K562 (cell line): Measurements from ENCODE around the gene C1orf122. TPM values are rescaled to one million over a fixed set of nuclear protein-coding genes. Genes with fewer than 3 reads are reported as not detected.

Experiments used
- ARID1B ChIP-seq: fragments of 450-650 bp; IDR thresholded peaks from 2 replicates; pipeline ENCODE4 v1.6.1; 2016; ENCODE audit warnings: antibody characterized with exemption, mild to moderate bottlenecking, inconsistent platforms
- ARID4B ChIP-seq: sonication (generic); formaldehyde crosslinking; IDR thresholded peaks from 2 replicates; pipeline ENCODE4 v1.8.0; 2022; ENCODE audit warnings: mild to moderate bottlenecking, missing genetic modification reagents
- C11orf30 ChIP-seq: fragments of 450-650 bp; IDR thresholded peaks from 2 replicates; pipeline ENCODE4 v1.6.1; 2016; ENCODE audit warnings: low read depth, mild to moderate bottlenecking
- CBX1 ChIP-seq: sonication (generic); IDR thresholded peaks from 2 replicates; pipeline ENCODE4 v1.6.1; 2016; ENCODE audit warnings: antibody characterized with exemption, low read depth, mild to moderate bottlenecking
- CCNT2 ChIP-seq: IDR thresholded peaks from 2 replicates; pipeline ENCODE4 v1.6.1; 2011; ENCODE audit warnings: borderline replicate concordance, low read depth, mild to moderate bottlenecking, moderate library complexity, mixed read lengths, low read length; ENCODE audit not compliant: insufficient read length; ENCODE audit errors: extremely low read depth
- ETS2 ChIP-seq: IDR thresholded peaks from 2 replicates; pipeline ENCODE4 v1.6.1; 2016; ENCODE audit warnings: borderline replicate concordance, missing genetic modification characterization, mild to moderate bottlenecking, moderate library complexity, missing compliant biosample characterization; ENCODE audit not compliant: poor library complexity, severe bottlenecking
- FOSL1 ChIP-seq: fragments of 200-800 bp; sonication (Bioruptor generic); conservative IDR thresholded peaks from 2 replicates; pipeline ENCODE4 v1.6.1; 2016; ENCODE audit warnings: missing genetic modification characterization, missing compliant biosample characterization
- GATAD2B ChIP-seq: fragments of 450-650 bp; IDR thresholded peaks from 2 replicates; pipeline ENCODE4 v1.6.1; 2017; ENCODE audit warnings: mild to moderate bottlenecking, borderline replicate concordance
- KHSRP ChIP-seq: fragments of 450-650 bp; IDR thresholded peaks from 2 replicates; pipeline ENCODE4 v1.6.1; 2017
- MAFF ChIP-seq: IDR thresholded peaks from 2 replicates; pipeline ENCODE4 v1.6.1; 2012; ENCODE audit warnings: low read length, improper control_type of control experiment
- MNT ChIP-seq, 2 experiments: fragments of 450-650 bp; conservative IDR thresholded peaks; 2 replicates each; pipeline ENCODE4 v1.6.1; 2017; ENCODE audit warnings: mild to moderate bottlenecking in 2 of 2, moderate library complexity in 2 of 2
- MTA3 ChIP-seq: fragments of 450-650 bp; formaldehyde crosslinking; IDR thresholded peaks from 2 replicates; pipeline ENCODE4 v1.6.1; 2017; ENCODE audit warnings: mild to moderate bottlenecking, borderline replicate concordance
- NCOA2 ChIP-seq, 2 experiments: fragments of 450-650 bp; IDR thresholded peaks; 2 replicates each; pipeline ENCODE4 v1.6.1; 2018; ENCODE audit warnings: mild to moderate bottlenecking in 2 of 2, moderate library complexity in 1 of 2; ENCODE audit not compliant: partially characterized antibody in 2 of 2
- NUFIP1 ChIP-seq: fragments of 450-650 bp; IDR thresholded peaks from 2 replicates; pipeline ENCODE4 v1.6.1; 2018; ENCODE audit not compliant: partially characterized antibody
- SMARCA4 ChIP-seq: fragments of 450-650 bp; IDR thresholded peaks from 2 replicates; pipeline ENCODE4 v1.6.1; 2016
- SRF ChIP-seq, 2 experiments: fragments of 250-450, 450-650 bp in 1 of 2; sonication (Bioruptor Pico) in 1 of 2; sonication (generic) in 1 of 2; formaldehyde crosslinking; IDR thresholded peaks; 2 replicates each; pipeline versions ENCODE4 v1.5.0 to v1.5.1; 2020 to 2022; ENCODE audit warnings: mild to moderate bottlenecking in 1 of 2, missing genetic modification reagents in 1 of 2
- SRSF3 ChIP-seq: fragments of 200-400 bp; formaldehyde crosslinking; IDR thresholded peaks from 2 replicates; pipeline ENCODE4 v1.6.1; 2016; ENCODE audit warnings: mild to moderate bottlenecking, low read length, moderate library complexity; ENCODE audit not compliant: insufficient read depth
- ZHX1 ChIP-seq: fragments of 150-350 bp; conservative IDR thresholded peaks from 2 replicates; pipeline ENCODE4 v1.6.1; 2014; ENCODE audit warnings: low read length
- polyA plus RNA-seq, 8 experiments: library from polyadenylated mRNA; depleted of rRNA in 4 of 8; stranded (reverse) in 5 of 8; unstranded in 3 of 8; fragments of >200 nt; fragmentation: Nextera tagmentation in 2 of 8; fragmentation: Illumina TruSeq in 1 of 8; extraction: Ambion mirVana in 2 of 8; extraction: Trizol in 1 of 8; gene quantifications; 2 replicates each; pipeline versions ENCODE4 v1.2.1 to v1.2.3, GENCODE V29; 2011 to 2014; ENCODE audit warnings: inconsistent platforms in 1 of 8, missing spikeins in 1 of 8
- total RNA-seq, 7 experiments: library from RNA; depleted of rRNA in 6 of 7; stranded (reverse); fragments of >200 nt in 6 of 7; fragmentation: Illumina TruSeq in 2 of 7; extraction: Trizol in 2 of 7; gene quantifications; 2 replicates each; pipeline versions ENCODE4 v1.2.1 to v1.2.3, GENCODE V29; 2011 to 2021; ENCODE audit warnings: low replicate concordance in 1 of 7

The C1orf122 gene
- total and polyA plus RNA-seq, 9 of the 15 experiments (the other 6 are each of a cell fraction or from before 2014, with no cell fraction given), result 3.6 to 70.9 (median 17.3) TPM

GRCh38 chr1:37807555-37808368 is at the start of gene C1orf122, which contains the start of gene YRDC (continued):
- TF ChIP-seq MNT (conservative IDR thresholded peaks at IDR 0.05) (peak; percentile 63 to 75; a peak in 2 of 4 replicates), CCNT2 (peak; percentile 67), NCOA2 (IDR thresholded peaks at IDR 0.05; ENCODE audit: partially characterized antibody in 2 of 2) (no peak), ETS2 (tag) (no peak), NUFIP1 (no peak), ARID1B (no peak), GATAD2B (peak; percentile 95), C11orf30 (peak; percentile 67), FOSL1 (tag) (0 out of 2 replicates have a peak, but pooled peaks have one; percentile 28), KHSRP (no peak), ZHX1 (no peak), CBX1 (peak; percentile 24; the same call in 1 of the 2 replicates), MAFF (no peak), ARID4B (CRISPR knock-in tag) (peak; percentile 77), MTA3 (no peak), SRSF3 (no peak), SRF (CRISPR knock-in tag; IDR thresholded peaks at IDR 0.05) (no peak), SMARCA4 (no peak)
